Urothelium cell line (cell line): ENCODE data around the gene DNAH6.

Experiments
- DNase-seq: peaks from one replicate; pipeline ENCODE4 v3.0.0; 2011; ENCODE audit warnings: low spot score, mixed read lengths
- FAIRE-seq: peaks from 2 replicates; lab custom pipeline; 2011; peaks lifted over from hg19 to GRCh38; lab: Jason Lieb, UNC

Gene DNAH6

GRCh38 chr2:84830758-84831500 lies 314.6 kb downstream of the DNAH6 start:
- DNase-seq (no peak), FAIRE-seq (no peak)

- DNase-seq: no peak
- FAIRE-seq: no peak
Observed at GRCh38 chr2:84832772-84833461, 316.6 kb downstream of the DNAH6 start.

GRCh38 chr2:84833481-84834150 lies 317.3 kb downstream of the DNAH6 start:
- no peak for FAIRE-seq
- no peak for DNase-seq

- FAIRE-seq (no peak), DNase-seq (no peak)
Observed at GRCh38 chr2:84836215-84836614, 319.9 kb downstream of the DNAH6 start.

- FAIRE-seq: no peak
- DNase-seq: no peak
Observed at GRCh38 chr2:84838434-84839145, 322.3 kb downstream of the DNAH6 start.

- no peak for FAIRE-seq
- no peak for DNase-seq
Observed at GRCh38 chr2:84839851-84840250, 323.6 kb downstream of the DNAH6 start.

GRCh38 chr2:84840306-84840705 lies 324.0 kb downstream of the DNAH6 start:
- FAIRE-seq: no peak
- DNase-seq: peak; percentile 29

GRCh38 chr2:84841577-84841976 lies 325.3 kb downstream of the DNAH6 start:
- no peak for FAIRE-seq
- no peak for DNase-seq

- FAIRE-seq: no peak
Observed at GRCh38 chr2:84844141-84844540, 327.8 kb downstream of the DNAH6 start.

GRCh38 chr2:84846041-84846663 lies 329.9 kb downstream of the DNAH6 start:
- DNase-seq: no peak
- no peak for FAIRE-seq

More at GRCh38 chr2:84844141-84844540, 327.8 kb downstream of the DNAH6 start:
- DNase-seq: no peak

GRCh38 chr2:84846741-84847142 lies 330.4 kb downstream of the DNAH6 start:
- no peak for FAIRE-seq
- DNase-seq: peak; percentile 20

- FAIRE-seq (no peak), DNase-seq (no peak)
Observed at GRCh38 chr2:84847326-84848050, 331.2 kb downstream of the DNAH6 start.

GRCh38 chr2:84849271-84849952 lies 333.1 kb downstream of the DNAH6 start:
- peak; percentile 52 for DNase-seq
- FAIRE-seq: peak; percentile 35

- FAIRE-seq (no peak), DNase-seq (no peak)
Observed at GRCh38 chr2:84850471-84850870, 334.2 kb downstream of the DNAH6 start.

GRCh38 chr2:84851876-84852275 lies 335.6 kb downstream of the DNAH6 start:
- no peak for DNase-seq
- FAIRE-seq: no peak

- FAIRE-seq (no peak), DNase-seq (no peak)
Observed at GRCh38 chr2:84854850-84855249, 338.6 kb downstream of the DNAH6 start.

- DNase-seq (no peak), FAIRE-seq (no peak)
Observed at GRCh38 chr2:84855731-84856130, 339.4 kb downstream of the DNAH6 start.

- no peak for DNase-seq
- no peak for FAIRE-seq
Observed at GRCh38 chr2:84856787-84857186, 340.5 kb downstream of the DNAH6 start.

GRCh38 chr2:84857566-84857965 lies 341.3 kb downstream of the DNAH6 start:
- FAIRE-seq (no peak), DNase-seq (no peak)
